T47D (cell line): ENCODE data around the gene POFUT1.
A peak's percentile ranks its signal among the peaks of the same experiment; 100 is the strongest.
"Not testable (repeated sequence)": the region's sequence is repeated elsewhere in the genome, so short reads cannot be mapped to it uniquely, and the experiment has no call there.

Experiments used
- DNase-seq, 2 experiments: peaks; one replicate each; pipeline versions ENCODE4 v3.0.0 to v3.0.0-alpha.2; 2011 to 2012; ENCODE audit warnings: low read depth in 1 of 2, low spot score in 1 of 2
- JUND ChIP-seq: IDR thresholded peaks from 2 replicates; pipeline ENCODE4 v1.6.1; 2012; ENCODE audit warnings: low read depth
- in situ Hi-C: cut with HindIII; loops from 2 replicates; pipeline ENCODE4 v1.10.0; 2016; ENCODE audit warnings: low sequenced_read_pairs, low pct_unique_long_range_greater_than_20kb

The POFUT1 gene

DNA sequence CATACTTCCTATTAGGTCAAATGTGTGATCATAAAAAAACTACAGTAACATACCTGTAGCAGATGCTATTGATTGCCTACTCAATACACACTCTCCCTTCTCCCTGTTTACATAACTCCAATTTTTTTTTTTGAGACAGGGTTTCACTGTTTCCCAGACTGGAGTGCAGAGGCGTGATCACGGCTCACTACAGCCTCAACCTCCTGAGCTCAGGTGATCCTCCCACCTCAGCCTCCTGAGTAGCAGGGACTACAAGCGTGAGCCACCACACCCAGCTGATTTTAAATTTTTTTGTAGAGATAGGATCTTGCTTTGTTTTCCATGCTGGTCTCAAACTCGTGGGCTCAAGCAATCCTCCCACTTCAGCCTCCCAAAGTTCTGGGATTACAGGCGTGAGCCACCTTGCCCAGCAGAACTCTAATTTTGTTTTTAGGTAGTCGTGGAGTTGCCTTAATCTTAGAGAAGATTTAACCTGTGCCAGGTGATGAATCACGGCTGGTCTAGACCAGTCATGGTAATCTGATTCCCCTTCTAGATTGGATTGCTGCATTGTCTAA, 55.8 kb downstream of the POFUT1 start:
- TF ChIP-seq JUND: no peak
- in situ Hi-C loops: no loop called here
- DNase-seq: no peak

DNA sequence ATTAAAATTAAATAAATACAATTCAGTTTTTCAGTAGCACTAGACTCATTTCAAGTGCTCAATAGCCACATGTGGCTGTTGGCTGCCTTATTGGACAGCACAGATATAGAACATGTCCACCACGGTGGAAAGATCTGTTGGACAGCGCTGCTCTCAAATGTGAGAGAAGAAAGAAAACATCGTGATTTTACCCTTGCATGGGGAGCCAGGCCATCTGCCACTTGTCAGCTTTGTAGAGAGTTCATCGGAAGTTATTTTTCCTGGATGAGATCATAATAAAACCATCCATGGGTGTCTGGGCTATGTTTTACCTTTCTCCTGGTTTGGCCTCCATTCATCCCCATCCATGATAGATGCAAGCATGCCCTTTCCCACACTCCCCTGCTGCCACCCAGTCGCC, 63.9 kb downstream of the POFUT1 start:
- DNase-seq: no peak
- in situ Hi-C loops: no loop called here
- no peak for TF ChIP-seq JUND

GRCh38 chr20:32274359-32274758, 66.7 kb downstream of the POFUT1 start:
- in situ Hi-C loops: no loop called here

GRCh38 chr20:32275163-32275562, 67.5 kb downstream of the POFUT1 start:
- in situ Hi-C loops: not testable (repeated sequence)

More at GRCh38 chr20:32274359-32274758, 66.7 kb downstream of the POFUT1 start:
- DNase-seq: no peak
- TF ChIP-seq JUND: no peak

DNA sequence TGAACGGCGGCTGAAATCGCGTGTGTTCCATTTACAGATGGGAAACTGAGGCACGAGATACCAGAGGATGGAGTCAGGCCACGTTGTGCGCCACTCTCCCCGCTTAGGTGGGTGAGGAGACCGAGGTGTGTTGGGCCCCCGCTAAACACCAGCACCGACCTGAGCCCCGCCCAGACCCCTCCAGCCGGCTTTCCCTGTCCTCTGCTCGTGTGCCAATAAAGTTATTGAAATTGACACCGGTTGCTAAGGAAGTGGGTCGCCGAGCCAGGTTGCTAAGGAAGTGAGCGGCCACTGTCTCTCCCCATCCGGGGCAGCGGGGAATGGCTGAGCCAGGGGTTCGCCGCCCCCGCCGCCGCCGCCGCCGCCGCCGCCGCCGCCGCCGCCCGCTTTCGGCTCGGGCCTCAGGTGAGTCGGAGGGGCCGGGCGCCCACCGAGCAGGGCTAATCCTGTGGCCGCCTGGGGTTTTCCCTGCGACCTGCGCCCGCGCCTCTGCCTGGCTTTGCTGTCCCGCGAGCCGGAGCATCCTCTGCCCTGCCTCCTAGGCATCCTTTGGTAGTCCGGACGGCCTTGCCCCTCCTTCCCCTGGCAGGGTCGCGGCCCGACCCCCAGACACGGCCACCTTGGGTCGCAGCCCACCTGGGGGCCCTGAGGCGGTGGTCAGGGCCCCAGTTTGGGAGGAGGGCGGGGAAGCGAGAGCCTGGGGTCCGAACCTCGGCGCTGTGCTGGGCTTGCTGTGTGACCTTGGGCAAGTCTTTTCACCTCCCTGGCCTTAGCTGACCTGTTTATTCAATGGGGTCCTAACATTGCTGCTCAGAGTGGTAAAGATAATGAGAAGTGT, 69.9 kb downstream of the POFUT1 start, which contains the start of gene KIF3B:
Gene KIF3B (plus strand): TSS at position 291 of the 838 bp plus-strand sequence. CDS start 32,127 bp downstream, outside the sequence.
- in situ Hi-C loops: no loop called here
- no peak for TF ChIP-seq JUND
- peak; percentile 95 to 97 for DNase-seq

More at GRCh38 chr20:32275163-32275562, 67.5 kb downstream of the POFUT1 start:
- not testable (repeated sequence) for DNase-seq

GRCh38 chr20:32278199-32278643, 70.5 kb downstream of the POFUT1 start:
- in situ Hi-C loops: no loop called here
- no peak for TF ChIP-seq JUND
- DNase-seq: no peak

- no peak for TF ChIP-seq JUND
- in situ Hi-C loops: no loop called here
Observed at GRCh38 chr20:32281711-32282110, 74.0 kb downstream of the POFUT1 start.

DNA sequence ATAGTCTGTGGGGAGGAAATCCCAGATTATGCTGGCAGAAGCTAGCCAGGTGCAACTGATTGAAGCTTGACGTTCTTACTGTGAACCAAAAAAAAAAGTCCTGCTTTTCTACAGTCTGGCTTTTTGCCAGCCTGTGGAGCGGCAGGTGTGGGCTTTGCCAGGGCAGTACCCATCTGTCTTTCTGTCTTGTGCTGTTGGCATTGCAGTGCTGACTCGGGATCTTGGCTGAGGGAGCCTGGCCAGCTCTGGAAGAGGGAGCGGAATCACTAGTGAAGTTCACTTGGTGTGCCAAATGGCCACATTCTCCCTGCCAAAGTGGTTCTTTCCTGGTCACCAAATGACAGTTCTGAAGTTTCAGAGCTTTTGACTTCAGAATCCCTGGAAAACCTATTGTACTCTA, 74.8 kb downstream of the POFUT1 start:
- TF ChIP-seq JUND: no peak
- in situ Hi-C loops: no loop called here

More at GRCh38 chr20:32281711-32282110, 74.0 kb downstream of the POFUT1 start:
- no peak for DNase-seq

DNA sequence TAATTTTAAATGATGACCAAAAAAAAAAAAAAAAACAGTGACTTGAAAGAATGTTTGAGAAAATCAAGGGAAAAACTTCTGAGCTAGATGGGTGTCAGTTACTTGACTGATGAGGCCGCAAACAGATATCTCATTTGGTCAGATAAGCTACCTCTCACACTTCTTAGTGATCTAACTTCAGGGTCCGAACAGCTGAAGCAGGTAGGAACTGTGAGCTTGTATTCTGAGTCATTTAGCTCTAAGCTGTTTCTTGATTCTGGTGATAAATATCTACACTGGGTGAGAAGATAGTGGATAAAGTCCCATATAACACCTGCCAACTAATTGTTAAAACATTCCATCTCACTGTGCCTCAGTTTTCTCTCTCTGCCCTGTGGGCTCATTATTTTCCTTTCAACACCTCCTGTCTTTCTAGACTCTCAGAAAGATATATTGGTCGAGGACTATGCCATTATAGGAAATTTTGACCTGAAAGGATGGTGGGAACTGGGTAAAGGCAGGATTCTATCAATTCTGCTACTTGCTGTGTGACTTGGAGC, 77.5 kb downstream of the POFUT1 start:
- DNase-seq: no peak
- no peak for TF ChIP-seq JUND
- in situ Hi-C loops: no loop called here

More for the DNA sequence above, 74.8 kb downstream of the POFUT1 start:
- no peak for DNase-seq

- no peak for TF ChIP-seq JUND
- DNase-seq: no peak
- in situ Hi-C loops: no loop called here
Observed at GRCh38 chr20:32285621-32286371, 78.1 kb downstream of the POFUT1 start.

GRCh38 chr20:32287231-32287638, 79.6 kb downstream of the POFUT1 start:
- TF ChIP-seq JUND: no peak
- in situ Hi-C loops: no loop called here
- DNase-seq: no peak
